HL-60/S4 (cell line): ENCODE results near the gene FBXW2.

Source experiments
- in situ Hi-C: fragments of 300-500 bp; cut with MboI; formaldehyde crosslinking; loops from 2 replicates; pipeline ENCODE4 v1.14.3; 2022; ENCODE audit warnings: low sequenced_read_pairs

The FBXW2 gene

DNA sequence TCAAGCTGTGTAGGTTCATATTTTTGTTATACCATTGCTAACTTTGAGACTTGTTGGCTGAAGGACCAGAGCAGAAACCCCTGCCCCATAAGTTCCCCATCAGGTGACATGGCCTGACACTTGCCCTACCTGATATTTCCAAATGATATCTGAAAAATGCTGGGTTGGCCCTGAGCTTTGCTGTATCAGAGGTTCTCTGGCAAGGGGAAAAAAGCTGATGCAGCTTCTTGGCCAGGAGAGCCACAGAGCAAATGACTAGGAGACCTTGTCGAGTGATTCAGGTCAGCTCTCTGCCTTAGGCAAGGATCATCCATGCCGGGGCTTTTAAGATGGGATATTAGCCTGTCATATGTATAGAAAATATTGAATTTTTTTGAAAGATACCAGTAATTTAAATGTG, 76.0 kb downstream of the FBXW2 start:
- in situ Hi-C loops, result no loop called here

DNA sequence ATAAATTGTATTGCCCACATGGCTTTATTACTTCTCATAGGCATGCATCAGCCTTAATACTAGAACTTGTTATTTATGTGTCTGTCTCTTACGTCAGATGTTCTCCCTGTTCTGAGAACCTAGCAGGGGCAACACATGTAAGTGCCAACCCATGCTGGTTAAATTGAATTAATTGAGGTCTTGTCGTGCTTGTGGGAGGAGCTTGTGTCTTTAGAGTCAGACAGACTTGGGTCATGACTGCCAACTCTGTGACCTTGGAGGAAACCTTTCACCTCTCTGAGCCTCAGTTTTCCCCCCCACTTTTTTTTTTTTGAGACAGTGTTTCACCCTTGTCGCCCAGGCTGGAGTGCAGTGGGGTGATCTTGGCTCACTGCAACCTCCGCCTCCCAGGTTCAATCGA, 76.7 kb downstream of the FBXW2 start:
- in situ Hi-C loops, result no loop called here

GRCh38 chr9:120715389-120715924, 77.8 kb downstream of the FBXW2 start:
- in situ Hi-C loops, result no loop called here

DNA sequence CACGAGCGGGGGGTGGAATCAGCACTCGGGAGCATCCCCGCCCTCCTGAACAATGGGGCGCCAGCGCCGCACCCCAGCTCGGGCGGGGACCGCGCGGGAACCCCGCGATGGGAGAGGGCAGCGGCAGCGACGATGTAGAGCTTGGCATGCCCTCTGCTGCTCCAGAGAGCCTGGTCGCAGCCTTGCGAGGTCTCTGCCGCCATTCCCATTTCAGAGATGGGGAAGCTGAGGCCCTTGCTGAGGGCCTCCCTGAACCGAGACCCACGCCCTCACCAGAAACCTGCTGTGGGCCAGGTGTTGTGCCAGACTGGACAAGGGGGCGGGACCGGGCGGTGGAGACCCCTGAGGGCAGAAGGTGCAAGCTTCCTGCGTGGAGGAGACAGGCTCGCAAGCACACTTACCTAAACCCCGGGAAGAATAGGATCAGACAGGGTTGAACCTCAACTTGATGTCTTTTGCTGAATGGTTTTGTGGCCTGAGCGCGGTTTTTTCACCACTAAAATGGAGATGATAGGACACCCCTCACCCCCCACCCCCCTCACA, 78.3 kb downstream of the FBXW2 start:
- in situ Hi-C loops, result no loop called here

DNA sequence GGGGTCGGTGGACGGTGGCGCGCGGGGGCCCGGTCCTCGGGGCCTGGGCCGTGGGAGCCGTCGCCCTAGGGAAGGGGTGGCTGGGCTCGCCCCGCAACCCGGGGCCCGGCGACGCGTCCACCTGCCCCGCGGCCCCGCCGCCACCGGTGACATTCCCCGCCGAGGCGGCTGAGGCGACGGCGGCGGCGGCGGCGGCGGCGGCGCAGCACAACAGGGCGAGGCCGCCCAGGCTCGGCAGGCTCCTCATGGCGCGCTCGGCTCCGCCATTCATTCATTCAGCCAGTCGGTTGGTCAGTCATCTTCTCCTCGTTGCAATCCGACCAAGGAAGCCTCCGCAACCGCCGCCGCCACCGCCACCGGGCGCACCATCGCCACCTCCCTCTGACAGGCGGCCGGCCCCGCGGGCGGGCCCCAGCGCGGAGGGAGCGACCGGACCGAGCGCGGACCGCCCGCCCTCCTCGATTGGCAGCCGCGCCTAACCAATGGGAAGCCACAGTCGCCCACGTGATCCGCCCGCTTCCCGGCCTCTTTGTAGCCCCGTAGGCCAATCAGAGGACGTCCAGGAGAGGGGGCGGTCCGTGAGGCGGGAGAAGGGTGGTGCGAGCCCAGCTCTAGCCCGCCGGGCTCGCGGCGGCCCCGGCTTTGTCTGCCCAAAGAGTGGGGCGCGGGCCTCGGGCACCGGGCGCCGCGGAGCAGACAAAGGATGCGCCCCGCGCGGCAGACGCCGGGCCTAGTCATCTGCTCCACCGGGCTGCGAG, 78.9 kb downstream of the FBXW2 start, which contains the start of gene MEGF9:
Gene MEGF9, minus strand, starts transcription at position 383 of the 758 bp plus-strand sequence. Its CDS starts 112 bp downstream, at position 271.
- in situ Hi-C loops, result no loop called here

GRCh38 chr9:120713257-120714087, 79.7 kb downstream of the FBXW2 start:
- in situ Hi-C loops, result no loop called here

DNA sequence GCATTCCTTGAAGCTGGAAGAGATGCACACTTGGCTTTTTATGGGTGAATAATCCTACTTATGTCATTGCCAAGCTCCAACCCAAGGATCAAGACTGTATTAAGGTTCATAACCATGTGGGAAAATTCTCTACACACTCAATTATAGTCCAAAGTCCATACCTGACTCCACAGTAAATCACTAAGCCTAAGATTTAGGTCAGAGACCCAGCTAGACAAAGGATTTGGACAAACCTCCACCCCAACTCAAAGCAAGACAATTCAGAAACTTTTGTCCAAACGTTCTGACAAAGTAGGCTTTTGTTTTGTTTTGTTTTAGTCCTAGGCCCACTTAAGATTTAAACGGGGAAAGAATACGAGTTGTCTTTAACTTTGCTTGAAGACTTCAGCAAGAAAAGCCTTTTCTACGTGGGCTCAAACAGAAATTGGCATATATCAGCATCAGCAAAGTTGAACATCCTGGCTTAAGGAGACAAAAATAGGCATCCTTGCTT, 80.6 kb downstream of the FBXW2 start:
- in situ Hi-C loops, result no loop called here

- in situ Hi-C loops, result no loop called here
These were observed 81.2 kb downstream of the FBXW2 start for GRCh38 chr9:120711841-120712538.

DNA sequence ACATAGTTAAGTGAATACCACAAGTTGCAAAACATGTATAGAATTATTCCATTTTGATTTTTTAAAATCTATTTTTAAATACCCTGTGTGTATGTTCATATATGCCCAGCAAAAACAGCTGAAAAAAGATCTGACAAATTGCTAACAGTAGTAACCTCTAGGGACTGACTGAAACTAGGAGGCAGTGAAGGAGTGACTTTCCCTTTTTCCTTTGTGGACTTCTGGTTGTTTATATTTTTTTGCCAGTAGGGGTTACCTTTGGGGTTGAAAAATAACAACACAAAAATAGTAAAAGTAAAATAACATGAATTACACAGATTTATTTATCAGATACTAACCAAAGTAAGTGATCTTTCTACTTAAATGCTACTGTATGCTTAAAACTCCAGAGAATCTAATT, 81.9 kb downstream of the FBXW2 start:
- in situ Hi-C loops, result no loop called here

DNA sequence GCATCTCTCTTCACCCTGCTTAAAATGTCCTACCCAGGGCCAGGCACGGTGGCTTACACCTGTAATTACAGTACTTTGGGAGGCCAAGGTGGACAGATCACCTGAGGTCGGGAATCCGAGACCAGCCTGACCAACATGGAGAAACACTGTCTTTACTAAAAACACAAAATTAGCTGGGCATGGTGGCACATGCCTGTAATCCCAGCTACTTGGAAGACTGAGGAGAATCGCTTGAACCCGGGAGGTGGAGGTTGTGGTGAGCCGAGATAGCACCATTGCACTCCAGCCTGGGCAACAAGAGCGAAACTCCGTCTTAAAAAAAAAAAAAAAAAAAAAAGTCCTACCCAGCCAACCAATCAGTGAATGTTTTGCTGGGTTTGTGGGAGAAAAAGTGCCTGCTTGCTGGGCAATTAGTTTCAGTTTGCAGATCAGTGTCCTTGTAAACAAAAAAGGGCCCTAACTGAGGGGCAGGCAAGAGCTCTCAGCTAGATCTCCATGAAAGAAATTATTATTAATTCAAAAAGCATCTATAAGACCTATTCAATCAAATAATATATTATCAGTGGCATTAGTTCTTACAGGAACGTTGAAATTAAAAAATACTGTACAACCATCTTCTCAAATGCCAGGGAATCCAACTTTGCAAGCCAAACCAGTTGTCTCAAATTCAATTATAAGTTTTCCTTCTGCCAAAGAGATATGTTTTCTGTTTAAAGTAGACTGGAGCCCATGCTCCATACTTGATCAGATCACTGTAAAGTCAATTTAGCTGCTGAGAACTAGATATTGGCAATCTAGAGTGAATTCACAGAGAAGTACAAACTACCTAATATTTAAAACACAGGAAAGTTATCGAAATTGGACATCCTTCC, 82.9 kb downstream of the FBXW2 start:
- in situ Hi-C loops, result no loop called here

- in situ Hi-C loops, result no loop called here
These were observed 84.5 kb downstream of the FBXW2 start for GRCh38 chr9:120708526-120709224.

- in situ Hi-C loops, result no loop called here
These were observed 86.0 kb downstream of the FBXW2 start for GRCh38 chr9:120707170-120707569.
